HepG2 (cell line): ENCODE data around the gene HSPA1B. TPM values are rescaled to one million over a fixed set of nuclear protein-coding genes. Genes with fewer than 3 reads are reported as not detected.

ENCODE experiments used
- AHR ChIP-seq: IDR thresholded peaks from 2 replicates; pipeline ENCODE4 v1.6.1; 2018; ENCODE audit warnings: missing genetic modification reagents, missing compliant biosample characterization
- ATF1 ChIP-seq: IDR thresholded peaks from 2 replicates; pipeline ENCODE4 v1.6.1; 2016; ENCODE audit warnings: mild to moderate bottlenecking, control low read depth
- BCL6 ChIP-seq: IDR thresholded peaks from 2 replicates; pipeline ENCODE4 v1.6.1; 2016; ENCODE audit warnings: missing genetic modification reagents, missing compliant biosample characterization
- HNF4G ChIP-seq, 2 experiments: sonication (generic) in 1 of 2; formaldehyde crosslinking in 1 of 2; IDR thresholded peaks; 2 replicates each; pipeline versions ENCODE4 v1.4.0 to v1.6.1; 2011 to 2020; ENCODE audit warnings: borderline replicate concordance in 2 of 2, low read depth in 2 of 2, mild to moderate bottlenecking in 2 of 2, low read length in 1 of 2, missing genetic modification reagents in 1 of 2, moderate library complexity in 1 of 2
- RBAK ChIP-seq: sonication (generic); formaldehyde crosslinking; IDR thresholded peaks from 2 replicates; pipeline ENCODE4 v1.5.1; 2020; ENCODE audit warnings: mild to moderate bottlenecking, missing genetic modification reagents
- RFX5 ChIP-seq: IDR thresholded peaks from 2 replicates; pipeline ENCODE4 v1.6.1; 2011; ENCODE audit warnings: low read depth, low read length, improper control_type of control experiment
- SNRNP70 ChIP-seq: fragments of 200-400 bp; formaldehyde crosslinking; IDR thresholded peaks from 2 replicates; pipeline ENCODE4 v1.6.1; 2017; ENCODE audit warnings: mild to moderate bottlenecking, low read depth, low read length, moderate library complexity
- THAP11 ChIP-seq: IDR thresholded peaks from 2 replicates; pipeline ENCODE4 v1.6.1; 2016; ENCODE audit warnings: missing biosample characterization, missing genetic modification reagents
- ZNF207 ChIP-seq: fragments of 450-650 bp; IDR thresholded peaks from 2 replicates; pipeline ENCODE4 v1.6.1; 2016; ENCODE audit warnings: antibody characterized with exemption, borderline replicate concordance
- polyA plus RNA-seq, 8 experiments: library from polyadenylated mRNA; depleted of rRNA in 3 of 8; stranded (reverse) in 7 of 8; unstranded in 1 of 8; fragments of >200 nt; fragmentation: Illumina TruSeq in 4 of 8; extraction: Trizol in 4 of 8; gene quantifications; 2 replicates each; pipeline versions ENCODE4 v1.2.1 to v1.2.3, GENCODE V29; 2011 to 2016; ENCODE audit warnings: low read depth in 4 of 8, missing spikeins in 1 of 8, mixed read lengths in 1 of 8; ENCODE audit not compliant: insufficient read depth in 1 of 8
- total RNA-seq, 5 experiments: library from RNA; depleted of rRNA; stranded (reverse); fragments of >200 nt; fragmentation: Illumina TruSeq; extraction: Trizol; gene quantifications; 2 replicates each; pipeline ENCODE4 v1.2.3, GENCODE V29; 2016; ENCODE audit warnings: low read depth in 1 of 5
- TF ChIP-seq, protein P1 (sequence below): IDR thresholded peaks from 2 replicates; pipeline ENCODE4 v1.6.1; 2016; ENCODE audit warnings: mild to moderate bottlenecking
- TF ChIP-seq, protein P2 (sequence below): sonication (generic); formaldehyde crosslinking; IDR thresholded peaks from 2 replicates; pipeline ENCODE4 v1.5.1; 2020; ENCODE audit warnings: mild to moderate bottlenecking, missing genetic modification reagents, moderate library complexity
- TF ChIP-seq, protein P3 (sequence below): sonication (generic); formaldehyde crosslinking; IDR thresholded peaks from 2 replicates; pipeline ENCODE4 v1.5.1; 2020; ENCODE audit warnings: missing genetic modification reagents, mild to moderate bottlenecking, borderline replicate concordance
- TF ChIP-seq, protein P4 (sequence below): sonication (generic); formaldehyde crosslinking; IDR thresholded peaks from 2 replicates; pipeline ENCODE4 v1.4.0; 2020; ENCODE audit warnings: missing genetic modification reagents
- TF ChIP-seq, protein P5 (sequence below): sonication (generic); formaldehyde crosslinking; IDR thresholded peaks from 2 replicates; pipeline ENCODE4 v1.4.0; 2020; ENCODE audit warnings: mild to moderate bottlenecking, missing genetic modification reagents
- TF ChIP-seq, protein P6 (sequence below): sonication (generic); formaldehyde crosslinking; IDR thresholded peaks from 2 replicates; pipeline ENCODE4 v1.5.0; 2020; ENCODE audit warnings: missing genetic modification reagents, mild to moderate bottlenecking, borderline replicate concordance

The HSPA1B gene
- total and polyA plus RNA-seq, 2 of the 13 experiments (the other 11 are each of a cell fraction or from before 2014, with no cell fraction given) = 26.0 to 186 TPM

DNA sequence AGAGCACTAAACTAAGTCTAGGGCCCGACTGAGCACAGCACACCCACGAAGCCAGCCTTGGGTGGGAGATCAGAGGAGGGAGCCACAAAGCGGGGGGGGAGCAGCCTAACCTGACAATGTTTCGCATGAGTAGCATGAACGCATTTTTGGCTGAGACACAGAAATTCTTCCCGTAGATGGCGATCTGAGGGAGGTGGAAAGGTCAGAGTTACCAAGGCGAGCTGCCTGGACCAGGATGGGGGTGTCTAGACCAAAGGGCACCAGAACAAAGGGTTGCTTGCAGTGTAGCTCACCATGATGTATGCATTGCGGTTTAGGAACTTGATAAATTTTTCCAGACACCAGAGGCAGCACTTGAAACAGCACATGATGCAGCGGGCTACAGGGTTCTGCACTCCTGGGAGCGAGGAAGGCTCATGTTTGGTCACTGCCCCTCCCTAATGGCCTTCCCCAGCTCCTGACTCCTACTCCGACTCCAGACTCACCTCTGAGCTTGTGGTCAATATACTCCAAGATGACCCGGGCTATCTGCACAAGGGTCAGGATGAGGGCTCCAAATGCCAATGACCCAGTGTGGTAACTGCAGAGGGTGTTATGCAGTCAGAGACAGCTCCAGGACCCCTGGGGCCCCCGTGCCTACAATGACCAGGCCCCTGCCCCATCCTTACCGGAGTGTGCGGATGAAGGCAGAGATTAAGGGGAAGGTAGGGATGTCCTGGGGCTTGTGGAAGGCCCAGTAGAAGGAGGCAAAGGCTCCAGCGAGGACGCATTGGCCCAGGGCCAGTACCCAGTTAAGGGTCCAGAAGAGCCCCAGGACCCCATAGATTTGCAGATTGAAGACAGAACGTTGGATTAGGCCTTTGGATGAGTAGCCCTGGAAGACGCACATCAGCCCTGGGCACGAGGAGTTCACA, 37.9 kb downstream of the HSPA1B start (continued):
- TF ChIP-seq, protein P1, sequence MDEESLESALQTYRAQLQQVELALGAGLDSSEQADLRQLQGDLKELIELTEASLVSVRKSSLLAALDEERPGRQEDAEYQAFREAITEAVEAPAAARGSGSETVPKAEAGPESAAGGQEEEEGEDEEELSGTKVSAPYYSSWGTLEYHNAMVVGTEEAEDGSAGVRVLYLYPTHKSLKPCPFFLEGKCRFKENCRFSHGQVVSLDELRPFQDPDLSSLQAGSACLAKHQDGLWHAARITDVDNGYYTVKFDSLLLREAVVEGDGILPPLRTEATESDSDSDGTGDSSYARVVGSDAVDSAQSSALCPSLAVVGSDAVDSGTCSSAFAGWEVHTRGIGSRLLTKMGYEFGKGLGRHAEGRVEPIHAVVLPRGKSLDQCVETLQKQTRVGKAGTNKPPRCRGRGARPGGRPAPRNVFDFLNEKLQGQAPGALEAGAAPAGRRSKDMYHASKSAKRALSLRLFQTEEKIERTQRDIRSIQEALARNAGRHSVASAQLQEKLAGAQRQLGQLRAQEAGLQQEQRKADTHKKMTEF (CRISPR knock-in tag) = peak; percentile 82
- TF ChIP-seq ZNF207 = no peak
- peak; percentile 93 for TF ChIP-seq BCL6 (CRISPR knock-in tag)
- TF ChIP-seq, protein P2, sequence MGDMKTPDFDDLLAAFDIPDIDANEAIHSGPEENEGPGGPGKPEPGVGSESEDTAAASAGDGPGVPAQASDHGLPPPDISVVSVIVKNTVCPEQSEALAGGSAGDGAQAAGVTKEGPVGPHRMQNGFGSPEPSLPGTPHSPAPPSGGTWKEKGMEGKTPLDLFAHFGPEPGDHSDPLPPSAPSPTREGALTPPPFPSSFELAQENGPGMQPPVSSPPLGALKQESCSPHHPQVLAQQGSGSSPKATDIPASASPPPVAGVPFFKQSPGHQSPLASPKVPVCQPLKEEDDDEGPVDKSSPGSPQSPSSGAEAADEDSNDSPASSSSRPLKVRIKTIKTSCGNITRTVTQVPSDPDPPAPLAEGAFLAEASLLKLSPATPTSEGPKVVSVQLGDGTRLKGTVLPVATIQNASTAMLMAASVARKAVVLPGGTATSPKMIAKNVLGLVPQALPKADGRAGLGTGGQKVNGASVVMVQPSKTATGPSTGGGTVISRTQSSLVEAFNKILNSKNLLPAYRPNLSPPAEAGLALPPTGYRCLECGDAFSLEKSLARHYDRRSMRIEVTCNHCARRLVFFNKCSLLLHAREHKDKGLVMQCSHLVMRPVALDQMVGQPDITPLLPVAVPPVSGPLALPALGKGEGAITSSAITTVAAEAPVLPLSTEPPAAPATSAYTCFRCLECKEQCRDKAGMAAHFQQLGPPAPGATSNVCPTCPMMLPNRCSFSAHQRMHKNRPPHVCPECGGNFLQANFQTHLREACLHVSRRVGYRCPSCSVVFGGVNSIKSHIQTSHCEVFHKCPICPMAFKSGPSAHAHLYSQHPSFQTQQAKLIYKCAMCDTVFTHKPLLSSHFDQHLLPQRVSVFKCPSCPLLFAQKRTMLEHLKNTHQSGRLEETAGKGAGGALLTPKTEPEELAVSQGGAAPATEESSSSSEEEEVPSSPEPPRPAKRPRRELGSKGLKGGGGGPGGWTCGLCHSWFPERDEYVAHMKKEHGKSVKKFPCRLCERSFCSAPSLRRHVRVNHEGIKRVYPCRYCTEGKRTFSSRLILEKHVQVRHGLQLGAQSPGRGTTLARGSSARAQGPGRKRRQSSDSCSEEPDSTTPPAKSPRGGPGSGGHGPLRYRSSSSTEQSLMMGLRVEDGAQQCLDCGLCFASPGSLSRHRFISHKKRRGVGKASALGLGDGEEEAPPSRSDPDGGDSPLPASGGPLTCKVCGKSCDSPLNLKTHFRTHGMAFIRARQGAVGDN (CRISPR knock-in tag) = peak; percentile 82
- peak; percentile 99 for TF ChIP-seq HNF4G (IDR thresholded peaks at IDR 0.05; ENCODE audit: borderline replicate concordance, low read depth, low read length)
- peak; percentile 97 for TF ChIP-seq HNF4G (CRISPR knock-in tag; IDR thresholded peaks at IDR 0.05; ENCODE audit: borderline replicate concordance, low read depth)
- 0 out of 2 replicates have a peak, but pooled peaks have one; percentile 64 for TF ChIP-seq RBAK (CRISPR knock-in tag)
- TF ChIP-seq, protein P3, sequence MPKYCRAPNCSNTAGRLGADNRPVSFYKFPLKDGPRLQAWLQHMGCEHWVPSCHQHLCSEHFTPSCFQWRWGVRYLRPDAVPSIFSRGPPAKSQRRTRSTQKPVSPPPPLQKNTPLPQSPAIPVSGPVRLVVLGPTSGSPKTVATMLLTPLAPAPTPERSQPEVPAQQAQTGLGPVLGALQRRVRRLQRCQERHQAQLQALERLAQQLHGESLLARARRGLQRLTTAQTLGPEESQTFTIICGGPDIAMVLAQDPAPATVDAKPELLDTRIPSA (CRISPR knock-in tag) = no peak
- TF ChIP-seq SNRNP70 = no peak
- TF ChIP-seq AHR = no peak
- TF ChIP-seq ATF1 (CRISPR knock-in tag) = no peak
- TF ChIP-seq, protein P4, sequence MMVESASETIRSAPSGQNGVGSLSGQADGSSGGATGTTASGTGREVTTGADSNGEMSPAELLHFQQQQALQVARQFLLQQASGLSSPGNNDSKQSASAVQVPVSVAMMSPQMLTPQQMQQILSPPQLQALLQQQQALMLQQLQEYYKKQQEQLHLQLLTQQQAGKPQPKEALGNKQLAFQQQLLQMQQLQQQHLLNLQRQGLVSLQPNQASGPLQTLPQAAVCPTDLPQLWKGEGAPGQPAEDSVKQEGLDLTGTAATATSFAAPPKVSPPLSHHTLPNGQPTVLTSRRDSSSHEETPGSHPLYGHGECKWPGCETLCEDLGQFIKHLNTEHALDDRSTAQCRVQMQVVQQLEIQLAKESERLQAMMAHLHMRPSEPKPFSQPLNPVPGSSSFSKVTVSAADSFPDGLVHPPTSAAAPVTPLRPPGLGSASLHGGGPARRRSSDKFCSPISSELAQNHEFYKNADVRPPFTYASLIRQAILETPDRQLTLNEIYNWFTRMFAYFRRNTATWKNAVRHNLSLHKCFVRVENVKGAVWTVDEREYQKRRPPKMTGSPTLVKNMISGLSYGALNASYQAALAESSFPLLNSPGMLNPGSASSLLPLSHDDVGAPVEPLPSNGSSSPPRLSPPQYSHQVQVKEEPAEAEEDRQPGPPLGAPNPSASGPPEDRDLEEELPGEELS (CRISPR knock-in tag) = peak; percentile 89
- TF ChIP-seq THAP11 = peak; percentile 84
- TF ChIP-seq, protein P5, sequence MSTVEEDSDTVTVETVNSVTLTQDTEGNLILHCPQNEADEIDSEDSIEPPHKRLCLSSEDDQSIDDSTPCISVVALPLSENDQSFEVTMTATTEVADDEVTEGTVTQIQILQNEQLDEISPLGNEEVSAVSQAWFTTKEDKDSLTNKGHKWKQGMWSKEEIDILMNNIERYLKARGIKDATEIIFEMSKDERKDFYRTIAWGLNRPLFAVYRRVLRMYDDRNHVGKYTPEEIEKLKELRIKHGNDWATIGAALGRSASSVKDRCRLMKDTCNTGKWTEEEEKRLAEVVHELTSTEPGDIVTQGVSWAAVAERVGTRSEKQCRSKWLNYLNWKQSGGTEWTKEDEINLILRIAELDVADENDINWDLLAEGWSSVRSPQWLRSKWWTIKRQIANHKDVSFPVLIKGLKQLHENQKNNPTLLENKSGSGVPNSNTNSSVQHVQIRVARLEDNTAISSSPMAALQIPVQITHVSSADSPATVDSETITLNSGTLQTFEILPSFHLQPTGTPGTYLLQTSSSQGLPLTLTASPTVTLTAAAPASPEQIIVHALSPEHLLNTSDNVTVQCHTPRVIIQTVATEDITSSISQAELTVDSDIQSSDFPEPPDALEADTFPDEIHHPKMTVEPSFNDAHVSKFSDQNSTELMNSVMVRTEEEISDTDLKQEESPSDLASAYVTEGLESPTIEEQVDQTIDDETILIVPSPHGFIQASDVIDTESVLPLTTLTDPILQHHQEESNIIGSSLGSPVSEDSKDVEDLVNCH (CRISPR knock-in tag) = no peak
- TF ChIP-seq RFX5 = no peak
- TF ChIP-seq, protein P6, sequence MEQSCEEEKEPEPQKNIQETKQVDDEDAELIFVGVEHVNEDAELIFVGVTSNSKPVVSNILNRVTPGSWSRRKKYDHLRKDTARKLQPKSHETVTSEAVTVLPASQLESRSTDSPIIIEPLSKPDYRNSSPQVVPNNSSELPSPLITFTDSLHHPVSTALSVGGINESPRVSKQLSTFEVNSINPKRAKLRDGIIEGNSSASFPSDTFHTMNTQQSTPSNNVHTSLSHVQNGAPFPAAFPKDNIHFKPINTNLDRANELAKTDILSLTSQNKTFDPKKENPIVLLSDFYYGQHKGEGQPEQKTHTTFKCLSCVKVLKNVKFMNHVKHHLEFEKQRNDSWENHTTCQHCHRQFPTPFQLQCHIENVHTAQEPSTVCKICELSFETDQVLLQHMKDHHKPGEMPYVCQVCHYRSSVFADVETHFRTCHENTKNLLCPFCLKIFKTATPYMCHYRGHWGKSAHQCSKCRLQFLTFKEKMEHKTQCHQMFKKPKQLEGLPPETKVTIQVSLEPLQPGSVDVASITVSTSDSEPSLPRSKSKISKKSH (CRISPR knock-in tag) = no peak
